Endothelial cell (in vitro differentiated cells): ENCODE measurements around the gene ELOVL1. TPM values are rescaled to one million over a fixed set of nuclear protein-coding genes. Genes with fewer than 3 reads are reported as not detected.
A peak's percentile ranks its signal among the peaks of the same experiment; 100 is the strongest.

Experiments used
- DNase-seq: peaks from one replicate; pipeline ENCODE4 v3.0.0; 2021; ENCODE audit warnings: low spot score
- H3K27ac Mint-ChIP-seq: one replicate; pipeline ENCODE4 v1.8.0; 2021; ENCODE audit warnings: mixed read lengths, inconsistent platforms; ENCODE audit not compliant: unreplicated experiment
- H3K27me3 Mint-ChIP-seq: one replicate; pipeline ENCODE4 v1.8.0; 2021; ENCODE audit warnings: mild to moderate bottlenecking, moderate library complexity, mixed read lengths, inconsistent platforms; ENCODE audit not compliant: unreplicated experiment
- H3K36me3 Mint-ChIP-seq: one replicate; pipeline ENCODE4 v1.8.0; 2021; ENCODE audit warnings: mild to moderate bottlenecking, low read depth, mixed read lengths, inconsistent platforms; ENCODE audit not compliant: unreplicated experiment
- H3K4me1 Mint-ChIP-seq: one replicate; pipeline ENCODE4 v1.8.0; 2021; ENCODE audit warnings: mild to moderate bottlenecking, mixed read lengths, inconsistent platforms; ENCODE audit not compliant: unreplicated experiment
- H3K4me3 Mint-ChIP-seq: one replicate; pipeline ENCODE4 v1.8.0; 2021; ENCODE audit warnings: mild to moderate bottlenecking, mixed read lengths, inconsistent platforms; ENCODE audit not compliant: unreplicated experiment
- H3K9me3 Mint-ChIP-seq: one replicate; pipeline ENCODE4 v1.8.0; 2021; ENCODE audit warnings: mixed read lengths, inconsistent platforms; ENCODE audit not compliant: unreplicated experiment
- total RNA-seq: library from RNA; stranded (reverse); fragmentation: NEBNext Ultra II Directional; extraction: Animal tissue kit (Norgen Biotek cat#: 25700); gene quantifications from one replicate; pipeline ENCODE4 v1.2.1, GENCODE V29; 2021; ENCODE audit not compliant: unreplicated experiment
- TF ChIP-seq, protein P1 (sequence below): fragments of 200-600 bp; sonication (generic); IDR thresholded peaks from one replicate; pipeline ENCODE4 v1.5.0; 2021; ENCODE audit warnings: antibody characterized with exemption; ENCODE audit not compliant: unreplicated experiment

The ELOVL1 gene
- total RNA-seq, 1 donor from 2014 or later, result 88.7 TPM

DNA sequence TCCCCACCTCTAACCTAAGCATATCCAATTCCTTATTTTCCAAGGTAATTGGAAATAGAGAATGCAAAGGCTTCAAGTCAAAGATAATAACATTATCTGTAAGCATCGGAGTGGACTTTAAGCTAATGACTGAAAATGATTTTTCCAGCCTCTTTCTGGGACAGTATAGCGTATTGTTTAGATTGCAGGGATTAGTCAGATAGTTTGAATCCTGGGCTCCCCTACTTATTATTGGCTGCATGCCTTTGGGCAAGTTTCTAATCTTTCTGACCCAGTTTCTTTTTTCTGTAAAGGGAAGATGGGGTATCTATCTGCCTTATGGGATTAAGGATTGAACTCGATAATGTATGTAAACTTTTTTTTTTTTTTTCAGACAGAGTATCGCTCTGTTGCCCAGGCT lies 10.6 kb downstream of the ELOVL1 start:
- peaks cover 14% of the 10 kb centered on the region for H3K27me3 Mint-ChIP-seq
- H3K27ac Mint-ChIP-seq, result no peak overlapping the region
- H3K4me3 Mint-ChIP-seq, result peak overlapping the region; percentile 92
- peaks cover 14% of the 10 kb centered on the region for H3K36me3 Mint-ChIP-seq
- H3K4me1 Mint-ChIP-seq, result peaks cover 26% of the 10 kb centered on the region
- no peaks in the 10 kb centered on the region for H3K9me3 Mint-ChIP-seq
- DNase-seq, result no peak
- TF ChIP-seq, protein P1, sequence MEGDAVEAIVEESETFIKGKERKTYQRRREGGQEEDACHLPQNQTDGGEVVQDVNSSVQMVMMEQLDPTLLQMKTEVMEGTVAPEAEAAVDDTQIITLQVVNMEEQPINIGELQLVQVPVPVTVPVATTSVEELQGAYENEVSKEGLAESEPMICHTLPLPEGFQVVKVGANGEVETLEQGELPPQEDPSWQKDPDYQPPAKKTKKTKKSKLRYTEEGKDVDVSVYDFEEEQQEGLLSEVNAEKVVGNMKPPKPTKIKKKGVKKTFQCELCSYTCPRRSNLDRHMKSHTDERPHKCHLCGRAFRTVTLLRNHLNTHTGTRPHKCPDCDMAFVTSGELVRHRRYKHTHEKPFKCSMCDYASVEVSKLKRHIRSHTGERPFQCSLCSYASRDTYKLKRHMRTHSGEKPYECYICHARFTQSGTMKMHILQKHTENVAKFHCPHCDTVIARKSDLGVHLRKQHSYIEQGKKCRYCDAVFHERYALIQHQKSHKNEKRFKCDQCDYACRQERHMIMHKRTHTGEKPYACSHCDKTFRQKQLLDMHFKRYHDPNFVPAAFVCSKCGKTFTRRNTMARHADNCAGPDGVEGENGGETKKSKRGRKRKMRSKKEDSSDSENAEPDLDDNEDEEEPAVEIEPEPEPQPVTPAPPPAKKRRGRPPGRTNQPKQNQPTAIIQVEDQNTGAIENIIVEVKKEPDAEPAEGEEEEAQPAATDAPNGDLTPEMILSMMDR, result no peak

DNA sequence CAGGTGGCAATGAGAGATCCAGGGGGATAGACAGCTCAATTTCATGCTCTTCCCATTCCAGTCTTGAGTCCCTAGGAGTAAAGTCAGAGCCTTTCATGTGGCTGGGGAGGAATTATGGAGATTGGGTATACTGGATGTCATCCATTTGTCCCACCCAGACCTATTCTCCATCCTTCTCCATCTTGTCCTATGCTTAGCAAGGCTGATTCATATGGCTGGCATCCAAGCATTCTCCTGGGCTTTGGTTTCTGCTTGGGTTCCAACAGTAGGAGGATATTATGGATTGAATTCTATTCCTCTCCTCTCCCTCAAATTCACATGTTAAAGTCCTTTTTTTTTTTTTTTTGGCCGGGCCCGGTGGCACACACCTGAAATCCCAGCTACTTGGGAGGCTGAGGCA lies 12.9 kb downstream of the ELOVL1 start:
- TF ChIP-seq, protein P1, result no peak
- DNase-seq, result no peak
- Mint-ChIP-seq H3K4me3 (no peak overlapping the region), H3K27me3 (peaks cover 10% of the 10 kb centered on the region), H3K36me3 (no peaks in the 10 kb centered on the region), H3K27ac (no peak overlapping the region), H3K9me3 (no peaks in the 10 kb centered on the region), H3K4me1 (peaks cover 8% of the 10 kb centered on the region)

DNA sequence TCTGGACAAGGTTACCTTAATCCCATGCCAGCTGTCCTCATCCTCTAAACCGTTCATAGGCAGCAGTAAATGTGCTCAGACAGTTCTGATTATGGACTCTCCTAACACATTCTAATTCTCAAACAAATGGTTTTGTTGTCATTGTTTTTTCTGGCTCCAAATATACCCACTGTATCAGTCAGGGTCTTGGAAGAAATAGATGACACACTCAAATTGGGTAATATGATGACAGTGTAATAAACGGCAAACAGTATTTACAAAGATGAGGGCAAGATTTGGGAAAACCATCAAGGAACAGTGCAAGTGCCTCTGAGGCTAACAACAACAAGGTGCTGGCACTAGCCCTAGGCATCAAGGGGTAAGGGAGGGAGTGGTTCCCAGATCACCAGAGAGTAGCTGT lies 13.3 kb downstream of the ELOVL1 start:
- TF ChIP-seq, protein P1, result no peak
- no peak for DNase-seq
- Mint-ChIP-seq H3K4me3 (no peak overlapping the region), H3K36me3 (no peaks in the 10 kb centered on the region), H3K4me1 (peaks cover 8% of the 10 kb centered on the region), H3K27me3 (peaks cover 11% of the 10 kb centered on the region), H3K9me3 (no peaks in the 10 kb centered on the region), H3K27ac (no peak overlapping the region)

DNA sequence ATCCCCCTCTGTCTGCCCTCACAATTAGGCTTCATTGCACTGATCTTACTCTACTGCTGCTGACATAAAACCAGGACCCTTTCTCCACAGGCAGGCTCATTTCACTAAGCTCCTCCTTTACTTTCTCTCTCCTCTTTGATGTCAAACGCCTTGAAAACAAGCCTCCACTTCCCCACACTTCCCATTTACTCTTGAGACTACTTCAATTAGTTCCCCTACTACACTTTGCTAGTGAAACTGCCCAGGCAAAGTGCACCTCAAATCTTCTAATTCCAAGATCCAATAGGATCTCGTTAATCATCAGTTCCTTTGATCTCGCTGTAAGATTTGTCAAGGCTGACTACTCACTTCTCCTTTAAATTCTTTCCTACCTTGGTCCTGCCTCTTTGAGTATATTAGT lies 14.9 kb downstream of the ELOVL1 start:
- TF ChIP-seq, protein P1, result no peak
- no peak overlapping the region for H3K4me3 Mint-ChIP-seq
- no peaks in the 10 kb centered on the region for H3K36me3 Mint-ChIP-seq
- DNase-seq, result no peak
- no peaks in the 10 kb centered on the region for H3K9me3 Mint-ChIP-seq
- peaks cover 16% of the 10 kb centered on the region for H3K27me3 Mint-ChIP-seq
- H3K27ac Mint-ChIP-seq, result peak overlapping the region; percentile 16
- H3K4me1 Mint-ChIP-seq, result peaks cover 14% of the 10 kb centered on the region

DNA sequence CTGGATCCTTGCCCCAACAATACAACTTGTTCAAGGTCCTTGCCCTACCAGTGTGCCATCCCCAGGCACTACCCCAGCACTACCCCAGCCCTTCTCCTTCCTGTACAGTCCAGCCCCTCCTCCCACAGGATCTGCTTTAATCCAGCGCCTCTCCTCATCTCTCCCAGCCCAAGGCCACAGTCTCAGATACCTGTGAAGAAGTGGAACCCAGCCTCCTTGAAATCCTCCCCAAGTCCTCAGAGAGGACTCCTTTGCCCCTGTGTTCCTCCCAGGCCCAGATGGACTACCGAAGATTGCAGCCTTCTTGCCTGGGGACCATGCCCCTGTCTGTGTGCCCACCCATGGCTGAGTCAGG lies 15.5 kb downstream of the ELOVL1 start:
- H3K27me3 Mint-ChIP-seq, result peaks cover 16% of the 10 kb centered on the region
- no peaks in the 10 kb centered on the region for H3K9me3 Mint-ChIP-seq
- peak overlapping the region; percentile 10 for H3K27ac Mint-ChIP-seq
- peaks cover 12% of the 10 kb centered on the region for H3K4me1 Mint-ChIP-seq
- DNase-seq, result no peak
- TF ChIP-seq, protein P1, result no peak
- H3K36me3 Mint-ChIP-seq, result no peaks in the 10 kb centered on the region
- no peak overlapping the region for H3K4me3 Mint-ChIP-seq
